Activated CD4-positive, alpha-beta T cell treated with anti-CD3 and anti-CD28 coated beads for 36 hours (primary cell): ENCODE data around the gene VIL1. TPM values are rescaled to one million over a fixed set of nuclear protein-coding genes. Genes with fewer than 3 reads are reported as not detected.

ENCODE experiments used
- ATAC-seq: fragments of 200-7000 bp; cut with Tn5 transposase; one replicate; pipeline ENCODE4 v1.10.0; 2021; ENCODE audit warnings: mild to moderate bottlenecking, moderate library complexity
- CTCF ChIA-PET: fragments of 350-600 bp; sonication (Branson Sonifier 250); formaldehyde crosslinking; loops from one replicate; lab custom pipeline; 2021; ENCODE audit warnings: antibody characterized with exemption; lab: Charles Lee
- POLR2A ChIA-PET: fragments of 350-600 bp; sonication (Branson Sonifier 250); formaldehyde crosslinking; loops from one replicate; lab custom pipeline; 2021; ENCODE audit warnings: antibody characterized with exemption, inconsistent platforms; lab: Charles Lee
- DNase-seq: peaks from one replicate; pipeline ENCODE4 v3.0.0-alpha.2; 2020
- H3K27ac Mint-ChIP-seq: one replicate; pipeline ENCODE4 v1.8.0; 2021; ENCODE audit warnings: mixed read lengths
- H3K27me3 Mint-ChIP-seq: one replicate; pipeline ENCODE4 v1.8.0; 2021; ENCODE audit warnings: mixed read lengths
- H3K36me3 Mint-ChIP-seq: one replicate; pipeline ENCODE4 v1.8.0; 2021; ENCODE audit warnings: low read depth, mixed read lengths
- H3K4me1 Mint-ChIP-seq: one replicate; pipeline ENCODE4 v1.8.0; 2021; ENCODE audit warnings: mixed read lengths
- H3K4me3 Mint-ChIP-seq: one replicate; pipeline ENCODE4 v1.8.0; 2021; ENCODE audit warnings: mild to moderate bottlenecking, moderate library complexity, mixed read lengths
- H3K9me3 Mint-ChIP-seq: one replicate; pipeline ENCODE4 v1.8.0; 2021; ENCODE audit warnings: low read depth, mixed read lengths
- intact Hi-C, 2 experiments: fragments of 100-400 bp; cut with DNase I in 1 of 2; cut with micrococcal nuclease in 1 of 2; formaldehyde crosslinking; loops; one replicate each; pipeline versions ENCODE4 v1.14.2 to v1.15.1; 2022 to 2024; cut with DNase I, micrococcal nuclease
- total RNA-seq, 2 experiments: library from RNA; stranded (reverse); gene quantifications; one replicate each; pipeline ENCODE4 v1.2.3, GENCODE V29; 2021

VIL1 gene
- total RNA-seq, 2 experiments from 2014 or later, result not detected

- Mint-ChIP-seq H3K36me3 (no peaks in the 10 kb centered on the region), H3K27me3 (no peaks in the 10 kb centered on the region), H3K4me1 (no peaks in the 10 kb centered on the region), H3K27ac (peak overlapping the region; percentile 65), H3K9me3 (no peaks in the 10 kb centered on the region), H3K4me3 (no peak overlapping the region)
- CTCF ChIA-PET, result interaction anchor here (0.6 kb wide), 1 partner anchor 96 kb away, joined by 3 read pairs; no protein-coding TSS in a partner anchor
- DNase-seq, result no peak
- ATAC-seq, result no peak
- POLR2A ChIA-PET, result no interaction called here
- intact Hi-C loops, result no loop called here
Observed at GRCh38 chr2:218429911-218430692, 11.2 kb downstream of the VIL1 start.

- intact Hi-C loops, result no loop called here
- POLR2A ChIA-PET, result no interaction called here
- Mint-ChIP-seq H3K4me3 (no peak overlapping the region), H3K27me3 (no peaks in the 10 kb centered on the region), H3K4me1 (no peaks in the 10 kb centered on the region), H3K36me3 (no peaks in the 10 kb centered on the region), H3K9me3 (no peaks in the 10 kb centered on the region), H3K27ac (no peak overlapping the region)
- ATAC-seq (no peak), DNase-seq (no peak)
- CTCF ChIA-PET, result interaction anchor here (0.8 to 1.0 kb wide), 2 partner anchors 71 to 218 kb away, joined by 3 read pairs; no protein-coding TSS in a partner anchor
Observed at GRCh38 chr2:218430721-218431120, 11.8 kb downstream of the VIL1 start.

DNA sequence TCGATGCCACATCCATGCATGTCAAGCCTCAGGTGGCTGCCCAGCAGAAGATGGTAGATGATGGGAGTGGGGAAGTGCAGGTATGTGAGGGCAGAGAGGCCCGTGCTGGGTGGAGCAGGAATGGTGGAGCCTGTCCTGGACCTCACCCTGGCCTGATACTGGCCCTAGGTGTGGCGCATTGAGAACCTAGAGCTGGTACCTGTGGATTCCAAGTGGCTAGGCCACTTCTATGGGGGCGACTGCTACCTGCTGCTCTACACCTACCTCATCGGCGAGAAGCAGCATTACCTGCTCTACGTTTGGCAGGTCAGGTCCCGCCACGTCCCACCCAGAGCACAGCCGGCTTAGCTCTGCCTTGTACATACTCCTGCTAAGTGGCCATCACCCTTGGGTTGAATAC is 13.0 kb downstream of the VIL1 start:
- Mint-ChIP-seq H3K4me3 (no peak overlapping the region), H3K27ac (no peak overlapping the region), H3K9me3 (no peaks in the 10 kb centered on the region), H3K27me3 (no peaks in the 10 kb centered on the region), H3K36me3 (no peaks in the 10 kb centered on the region), H3K4me1 (no peaks in the 10 kb centered on the region)
- ChIA-PET POLR2A (no interaction called here), CTCF (interaction anchor here (1.0 kb wide), 1 partner anchor 216 kb away, joined by 3 read pairs; no protein-coding TSS in a partner anchor)
- DNase-seq, result no peak
- ATAC-seq, result no peak
- intact Hi-C loops, result no loop called here

DNA sequence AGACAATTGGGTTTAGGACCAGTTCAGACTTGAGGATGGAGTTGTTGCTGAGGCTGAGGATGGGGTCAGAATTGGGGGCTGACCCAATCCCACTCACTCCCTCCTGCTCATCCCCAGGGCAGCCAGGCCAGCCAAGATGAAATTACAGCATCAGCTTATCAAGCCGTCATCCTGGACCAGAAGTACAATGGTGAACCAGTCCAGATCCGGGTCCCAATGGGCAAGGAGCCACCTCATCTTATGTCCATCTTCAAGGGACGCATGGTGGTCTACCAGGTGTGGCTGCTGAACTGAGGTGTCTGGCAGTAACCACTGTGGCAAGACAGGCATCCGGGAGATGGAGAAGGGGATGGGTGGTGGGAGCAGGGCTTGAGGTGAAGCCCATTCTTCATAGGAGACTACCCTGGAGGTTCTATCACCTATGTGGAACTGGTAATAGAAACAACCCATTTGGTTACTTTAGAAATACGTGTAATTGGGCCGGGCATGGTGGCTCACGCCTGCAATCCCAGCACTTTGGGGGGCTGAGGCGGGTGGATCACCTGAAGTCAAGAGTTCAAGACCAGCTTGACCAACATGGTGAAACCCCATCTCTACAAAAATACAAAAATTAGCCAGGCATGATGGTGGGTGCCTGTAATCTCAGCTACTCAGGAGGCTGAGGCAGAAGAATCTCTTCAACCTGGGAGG is 13.9 kb downstream of the VIL1 start:
- H3K36me3 Mint-ChIP-seq, result no peaks in the 10 kb centered on the region
- no peak overlapping the region for H3K4me3 Mint-ChIP-seq
- H3K27ac Mint-ChIP-seq, result no peak overlapping the region
- ChIA-PET CTCF (no interaction called here), POLR2A (no interaction called here)
- DNase-seq (no peak), ATAC-seq (no peak)
- H3K9me3 Mint-ChIP-seq, result no peaks in the 10 kb centered on the region
- no peaks in the 10 kb centered on the region for H3K4me1 Mint-ChIP-seq
- intact Hi-C loops, result no loop called here
- no peaks in the 10 kb centered on the region for H3K27me3 Mint-ChIP-seq

DNA sequence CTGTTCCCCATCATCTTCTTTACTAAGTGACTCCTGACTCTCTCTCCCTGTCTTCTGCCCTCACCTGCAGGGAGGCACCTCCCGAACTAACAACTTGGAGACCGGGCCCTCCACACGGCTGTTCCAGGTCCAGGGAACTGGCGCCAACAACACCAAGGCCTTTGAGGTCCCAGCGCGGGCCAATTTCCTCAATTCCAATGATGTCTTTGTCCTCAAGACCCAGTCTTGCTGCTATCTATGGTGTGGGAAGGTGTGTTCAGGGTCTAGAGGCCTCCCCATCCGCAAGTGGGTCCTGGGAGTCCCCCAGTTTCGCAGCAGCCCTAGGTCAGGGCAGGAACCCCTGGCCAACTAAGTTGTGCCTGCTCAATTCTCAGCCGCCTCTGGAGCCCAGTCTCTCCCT is 15.5 kb downstream of the VIL1 start:
- CTCF ChIA-PET, result no interaction called here
- H3K27ac Mint-ChIP-seq, result no peak overlapping the region
- intact Hi-C loops, result no loop called here
- no peaks in the 10 kb centered on the region for H3K4me1 Mint-ChIP-seq
- H3K27me3 Mint-ChIP-seq, result no peaks in the 10 kb centered on the region
- no peak overlapping the region for H3K4me3 Mint-ChIP-seq
- POLR2A ChIA-PET, result no interaction called here
- no peaks in the 10 kb centered on the region for H3K9me3 Mint-ChIP-seq
- H3K36me3 Mint-ChIP-seq, result no peaks in the 10 kb centered on the region
- DNase-seq (no peak), ATAC-seq (no peak)

GRCh38 chr2:218435003-218435982 is 16.4 kb downstream of the VIL1 start:
- Mint-ChIP-seq H3K27ac (no peak overlapping the region), H3K4me3 (no peak overlapping the region), H3K4me1 (no peaks in the 10 kb centered on the region), H3K27me3 (no peaks in the 10 kb centered on the region), H3K9me3 (no peaks in the 10 kb centered on the region), H3K36me3 (no peaks in the 10 kb centered on the region)
- intact Hi-C loops, result no loop called here
- ChIA-PET POLR2A (no interaction called here), CTCF (no interaction called here)
- no peak for DNase-seq
- no peak for ATAC-seq

- no peaks in the 10 kb centered on the region for H3K27me3 Mint-ChIP-seq
- H3K9me3 Mint-ChIP-seq, result no peaks in the 10 kb centered on the region
- CTCF ChIA-PET, result no interaction called here
- intact Hi-C loops, result no loop called here
- ATAC-seq, result no peak
- POLR2A ChIA-PET, result no interaction called here
- no peak overlapping the region for H3K4me3 Mint-ChIP-seq
- H3K4me1 Mint-ChIP-seq, result no peaks in the 10 kb centered on the region
- H3K27ac Mint-ChIP-seq, result no peak overlapping the region
- H3K36me3 Mint-ChIP-seq, result no peaks in the 10 kb centered on the region
- DNase-seq, result no peak
Observed at GRCh38 chr2:218436992-218437391, 18.1 kb downstream of the VIL1 start.

DNA sequence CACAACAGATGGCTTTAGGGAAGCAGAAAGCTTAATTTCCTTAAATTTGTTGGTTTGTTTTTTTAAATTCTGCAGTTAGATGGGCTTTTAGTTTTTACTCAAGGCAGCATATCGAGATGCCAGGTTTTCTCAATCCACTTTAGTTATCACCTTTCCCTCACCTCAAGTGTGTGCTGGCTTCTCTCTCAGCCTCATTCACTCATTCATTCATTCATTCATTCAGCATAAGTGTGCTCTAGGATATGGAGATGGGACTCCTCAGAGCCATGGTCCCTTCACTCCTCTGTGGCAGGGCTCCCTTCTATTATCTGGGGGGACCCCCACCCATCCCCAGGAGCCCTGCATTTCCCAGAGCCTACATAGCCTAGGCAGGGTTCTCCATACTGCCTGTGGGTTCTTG is 19.0 kb downstream of the VIL1 start:
- no peaks in the 10 kb centered on the region for H3K9me3 Mint-ChIP-seq
- no peaks in the 10 kb centered on the region for H3K27me3 Mint-ChIP-seq
- intact Hi-C loops, result no loop called here
- DNase-seq (no peak), ATAC-seq (no peak)
- POLR2A ChIA-PET, result no interaction called here
- H3K4me1 Mint-ChIP-seq, result no peaks in the 10 kb centered on the region
- H3K36me3 Mint-ChIP-seq, result no peaks in the 10 kb centered on the region
- CTCF ChIA-PET, result no interaction called here
- H3K4me3 Mint-ChIP-seq, result no peak overlapping the region
- H3K27ac Mint-ChIP-seq, result no peak overlapping the region

- Mint-ChIP-seq H3K4me1 (no peaks in the 10 kb centered on the region), H3K9me3 (no peaks in the 10 kb centered on the region), H3K4me3 (no peak overlapping the region), H3K27ac (no peak overlapping the region), H3K27me3 (no peaks in the 10 kb centered on the region), H3K36me3 (no peaks in the 10 kb centered on the region)
- CTCF ChIA-PET, result no interaction called here
- ATAC-seq (no peak), DNase-seq (no peak)
- POLR2A ChIA-PET, result no interaction called here
- intact Hi-C loops, result no loop called here
Observed at GRCh38 chr2:218438596-218438995, 19.7 kb downstream of the VIL1 start.

DNA sequence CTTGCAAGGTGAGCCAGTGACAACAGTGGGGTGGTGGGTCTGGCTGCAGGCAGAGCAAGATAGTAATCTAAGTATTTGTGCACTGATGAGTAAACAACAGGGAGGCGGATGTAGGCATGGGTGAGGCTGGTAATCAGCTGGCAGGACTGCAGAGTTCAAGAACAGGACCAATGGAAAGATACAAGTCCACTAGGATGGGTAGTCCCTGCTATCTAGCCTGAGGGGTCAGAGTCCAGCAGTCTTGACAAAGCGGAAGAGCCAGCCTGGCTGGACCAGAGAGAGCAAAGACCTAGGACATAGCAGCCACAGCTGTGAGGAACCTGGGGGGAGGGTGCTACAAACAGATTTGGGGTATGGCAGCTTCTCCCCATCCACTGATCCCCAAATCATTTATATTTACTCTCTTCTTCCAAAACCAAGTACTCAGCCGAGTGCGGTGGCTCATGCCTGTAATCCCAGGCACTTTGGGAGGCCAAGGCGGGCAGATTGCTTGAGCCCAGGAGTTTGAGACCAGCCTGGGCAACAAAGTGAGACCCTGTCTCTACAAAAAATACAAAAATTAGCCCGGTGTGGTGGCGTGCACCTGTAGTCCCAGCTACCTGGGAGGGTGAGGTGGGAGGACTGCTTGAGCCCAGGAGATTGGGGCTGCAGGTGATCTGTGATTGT is 25.9 kb downstream of the VIL1 start:
- Mint-ChIP-seq H3K27me3 (no peaks in the 10 kb centered on the region), H3K9me3 (no peaks in the 10 kb centered on the region)

DNA sequence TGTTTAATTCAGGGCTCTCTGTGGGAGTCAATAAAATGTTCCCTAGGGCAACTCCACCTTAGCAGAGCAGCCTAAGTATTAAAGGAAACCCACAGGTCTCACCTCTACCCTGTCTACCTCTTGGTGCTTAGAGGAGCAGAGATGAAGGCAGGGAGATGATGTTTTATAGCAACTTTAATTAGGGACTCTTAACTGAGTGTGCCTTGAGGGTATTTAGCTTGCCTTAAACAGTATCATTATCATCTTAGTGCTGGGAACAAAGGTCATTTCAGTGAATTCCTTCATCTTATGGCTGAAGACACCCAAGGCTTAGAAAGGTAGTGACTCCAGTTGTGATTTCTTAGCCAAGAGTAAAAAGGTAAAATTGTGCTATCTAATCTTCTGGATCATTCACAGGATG is 26.7 kb downstream of the VIL1 start:
- no peaks in the 10 kb centered on the region for H3K9me3 Mint-ChIP-seq
- no peak overlapping the region for H3K4me3 Mint-ChIP-seq
- no peaks in the 10 kb centered on the region for H3K4me1 Mint-ChIP-seq
- no peak for ATAC-seq
- no peak for DNase-seq
- no peak overlapping the region for H3K27ac Mint-ChIP-seq
- H3K36me3 Mint-ChIP-seq, result peaks cover 30% of the 10 kb centered on the region
- intact Hi-C loops, result no loop called here
- CTCF ChIA-PET, result interaction anchor here (0.7 kb wide), 1 partner anchor 487 kb away, joined by 3 read pairs; no protein-coding TSS in a partner anchor
- POLR2A ChIA-PET, result interaction anchor here (0.6 kb wide), 1 partner anchor 71 kb away, joined by 3 read pairs; no protein-coding TSS in a partner anchor
- H3K27me3 Mint-ChIP-seq, result no peaks in the 10 kb centered on the region

More for the DNA sequence above, 25.9 kb downstream of the VIL1 start:
- CTCF ChIA-PET, result interaction anchor here (0.7 to 1.4 kb wide), 2 partner anchors 10 to 486 kb away, joined by 3 to 4 read pairs; no protein-coding TSS in a partner anchor
- ATAC-seq (peak; percentile 6), DNase-seq (no peak)
- intact Hi-C loops, result no loop called here
- Mint-ChIP-seq H3K4me3 (no peak overlapping the region), H3K4me1 (no peaks in the 10 kb centered on the region), H3K27ac (no peak overlapping the region), H3K36me3 (peaks cover 22% of the 10 kb centered on the region)
- POLR2A ChIA-PET, result no interaction called here
